GM23338 (cell line): ENCODE results near the gene NHEJ1. TPM values are rescaled to one million over a fixed set of nuclear protein-coding genes. Genes with fewer than 3 reads are reported as not detected.

Experiments
- ATAC-seq: fragments of 200-7000 bp; cut with Tn5 transposase; 3 replicates; pipeline ENCODE4 v1.9.1; 2020
- DNase-seq: peaks from one replicate; pipeline ENCODE4 v3.0.0-alpha.2; 2015; ENCODE audit warnings: low spot score
- H2AFZ ChIP-seq: fragments of 200-600 bp; sonication (generic); 2 replicates; pipeline ENCODE4 v1.8.0; 2016; ENCODE audit warnings: antibody characterized with exemption, mild to moderate bottlenecking, moderate library complexity
- H3F3A ChIP-seq: fragments of 200-600 bp; sonication (generic); replicated peaks from 2 replicates; pipeline ENCODE4 v1.8.0; 2017; ENCODE audit warnings: antibody characterized with exemption, mixed run types, low read depth
- H3K27ac ChIP-seq: fragments of 200-600 bp; sonication (generic); 2 replicates; pipeline ENCODE4 v1.6.1; 2016; ENCODE audit warnings: low read depth
- H3K27me3 ChIP-seq: fragments of 200-600 bp; sonication (generic); 2 replicates; pipeline ENCODE4 v1.8.0; 2016; ENCODE audit warnings: mild to moderate bottlenecking, mixed run types, moderate library complexity; ENCODE audit not compliant: insufficient read depth
- H3K36me3 ChIP-seq: fragments of 200-600 bp; sonication (generic); 2 replicates; pipeline ENCODE4 v1.8.0; 2016; ENCODE audit warnings: mild to moderate bottlenecking; ENCODE audit not compliant: insufficient read depth
- H3K4me1 ChIP-seq: fragments of 200-600 bp; sonication (generic); 2 replicates; pipeline ENCODE4 v1.8.0; 2016; ENCODE audit warnings: mild to moderate bottlenecking, moderate library complexity; ENCODE audit not compliant: insufficient read depth
- H3K4me2 ChIP-seq: fragments of 200-600 bp; sonication (generic); 2 replicates; pipeline ENCODE4 v1.7.1; 2017; ENCODE audit warnings: mixed run types
- H3K4me3 ChIP-seq: fragments of 200-600 bp; sonication (generic); 2 replicates; pipeline ENCODE4 v1.6.1; 2016; ENCODE audit warnings: mixed run types
- H3K79me2 ChIP-seq: fragments of 200-600 bp; sonication (generic); replicated peaks from 2 replicates; pipeline ENCODE4 v1.8.0; 2017; ENCODE audit warnings: mild to moderate bottlenecking; ENCODE audit not compliant: insufficient read depth
- H3K9me2 ChIP-seq: fragments of 200-600 bp; sonication (generic); 2 replicates; pipeline ENCODE4 v1.8.0; 2017; ENCODE audit not compliant: insufficient read depth
- H4K20me1 ChIP-seq: fragments of 200-600 bp; sonication (generic); replicated peaks from 2 replicates; pipeline ENCODE4 v1.8.0; 2017; ENCODE audit warnings: mild to moderate bottlenecking; ENCODE audit not compliant: insufficient read depth
- H3K27ac Mint-ChIP-seq: 2 replicates; pipeline ENCODE4 v1.8.0; 2020; ENCODE audit warnings: inconsistent platforms, mild to moderate bottlenecking, moderate library complexity, mixed read lengths
- H3K27me3 Mint-ChIP-seq: 3 replicates; pipeline ENCODE4 v1.8.0; 2022; ENCODE audit warnings: low read depth, mild to moderate bottlenecking, moderate library complexity, mixed read lengths, inconsistent platforms; ENCODE audit not compliant: insufficient read depth, poor library complexity
- H3K36me3 Mint-ChIP-seq: 3 replicates; pipeline ENCODE4 v1.8.0; 2021; ENCODE audit warnings: low read depth, mild to moderate bottlenecking, inconsistent platforms, moderate library complexity, mixed read lengths
- H3K4me1 Mint-ChIP-seq: 3 replicates; pipeline ENCODE4 v1.8.0; 2020; ENCODE audit warnings: mild to moderate bottlenecking, inconsistent platforms, mixed read lengths
- H3K4me3 Mint-ChIP-seq: 3 replicates; pipeline ENCODE4 v1.8.0; 2021; ENCODE audit warnings: moderate library complexity, mild to moderate bottlenecking, inconsistent platforms, mixed read lengths
- H3K9me3 Mint-ChIP-seq: 3 replicates; pipeline ENCODE4 v1.8.0; 2020; ENCODE audit warnings: moderate library complexity, mild to moderate bottlenecking, inconsistent platforms, mixed read lengths
- ETS1 ChIP-seq: IDR thresholded peaks from 2 replicates; pipeline ENCODE4 v1.6.1; 2016; ENCODE audit warnings: antibody characterized with exemption
- EZH2 ChIP-seq: fragments of 200-600 bp; sonication (generic); IDR thresholded peaks from one replicate; pipeline ENCODE4 v1.8.0; 2017; ENCODE audit warnings: antibody characterized with exemption, mild to moderate bottlenecking, low read depth; ENCODE audit not compliant: unreplicated experiment
- JUNB ChIP-seq: IDR thresholded peaks from one replicate; pipeline ENCODE4 v1.6.1; 2016; ENCODE audit warnings: antibody characterized with exemption; ENCODE audit not compliant: unreplicated experiment
- NANOG ChIP-seq: IDR thresholded peaks from 2 replicates; pipeline ENCODE4 v1.6.1; 2016; ENCODE audit warnings: antibody characterized with exemption, borderline replicate concordance
- STAT1 ChIP-seq: IDR thresholded peaks from one replicate; pipeline ENCODE4 v1.6.1; 2016; ENCODE audit warnings: antibody characterized with exemption; ENCODE audit not compliant: unreplicated experiment
- ZNF114 ChIP-seq: fragments of 250-450 bp; sonication (Bioruptor Pico); IDR thresholded peaks from 2 replicates; pipeline ENCODE4 v1.5.0; 2020; ENCODE audit warnings: mild to moderate bottlenecking, moderate library complexity
- ZNF331 ChIP-seq: fragments of 250-450 bp; sonication (Bioruptor Pico); IDR thresholded peaks from 2 replicates; pipeline ENCODE4 v1.5.0; 2020; ENCODE audit warnings: low read depth, mild to moderate bottlenecking, moderate library complexity
- polyA plus RNA-seq: library from polyadenylated mRNA; unstranded; fragments of >200 nt; fragmentation: Nextera tagmentation; extraction: Ambion mirVana; gene quantifications from 2 replicates; pipeline ENCODE4 v1.2.1, GENCODE V29; 2016
- total RNA-seq: library from RNA; depleted of rRNA; stranded (reverse); fragments of >200 nt; shearing (Covaris generic); gene quantifications from 2 replicates; pipeline ENCODE4 v1.2.3, GENCODE V29; 2014
- TF ChIP-seq, protein P1 (sequence below): IDR thresholded peaks from one replicate; pipeline ENCODE4 v1.6.1; 2018; ENCODE audit warnings: antibody characterized with exemption; ENCODE audit not compliant: unreplicated experiment
- TF ChIP-seq, protein P2 (sequence below): fragments of 250-450 bp; sonication (Bioruptor Pico); IDR thresholded peaks from 2 replicates; pipeline ENCODE4 v1.5.0; 2020; ENCODE audit warnings: mild to moderate bottlenecking, moderate library complexity

Gene NHEJ1
- total and polyA plus RNA-seq, 2 experiments from 2014 or later = 19.6 to 30.6 TPM

- TF ChIP-seq JUNB (no peak), ZNF114 (CRISPR knock-in tag) (no peak)
Measured at GRCh38 chr2:219127037-219127635, 33.5 kb downstream of the NHEJ1 start (continued).

DNA sequence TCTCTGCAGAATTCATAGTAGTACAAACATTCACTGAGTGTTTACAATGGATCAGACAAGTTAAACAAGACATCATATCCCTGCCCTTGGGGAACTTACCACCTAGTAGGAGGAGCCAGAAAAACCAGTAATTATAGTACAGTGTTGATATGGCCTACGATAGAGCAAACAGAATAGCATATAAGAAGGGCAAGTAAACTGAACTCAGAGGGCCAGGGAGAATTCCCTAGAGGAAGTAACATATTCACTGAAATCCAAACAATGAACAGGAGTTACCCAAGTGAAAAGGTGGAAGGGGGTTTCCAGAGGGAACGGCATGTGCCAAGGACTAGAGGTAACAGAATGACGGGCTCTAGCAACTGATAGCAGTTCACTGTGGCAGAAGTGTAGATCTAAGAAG, 34.1 kb downstream of the NHEJ1 start:
- Histone ChIP-seq H3K4me1 (peaks cover 10% of the 10 kb centered on the region; the same call in 1 of the 2 replicates), H3K27me3 (no peaks in the 10 kb centered on the region), H4K20me1 (peaks cover 6% of the 10 kb centered on the region; the same call in 1 of the 2 replicates), H3K79me2 (no peaks in the 10 kb centered on the region), H3K4me3 (no peak overlapping the region), H3K4me2 (no peak overlapping the region), H3K36me3 (no peaks in the 10 kb centered on the region), H2AFZ (no peak overlapping the region), H3K9me2 (no peaks in the 10 kb centered on the region), H3K27ac (no peak overlapping the region), H3F3A (no peaks in the 10 kb centered on the region)
- Mint-ChIP-seq H3K9me3 (no peaks in the 10 kb centered on the region), H3K4me3 (no peak overlapping the region), H3K27me3 (peaks cover 3% of the 10 kb centered on the region), H3K4me1 (peaks cover 20% of the 10 kb centered on the region; the same call in 2 of the 3 replicates), H3K27ac (no peak overlapping the region), H3K36me3 (no peaks in the 10 kb centered on the region)
- ATAC-seq (no peak), DNase-seq (no peak)
- TF ChIP-seq ZNF331 (CRISPR knock-in tag) = no peak
- no peak for TF ChIP-seq NANOG
- no peak for TF ChIP-seq EZH2
- no peak for TF ChIP-seq STAT1
- TF ChIP-seq, protein P1, sequence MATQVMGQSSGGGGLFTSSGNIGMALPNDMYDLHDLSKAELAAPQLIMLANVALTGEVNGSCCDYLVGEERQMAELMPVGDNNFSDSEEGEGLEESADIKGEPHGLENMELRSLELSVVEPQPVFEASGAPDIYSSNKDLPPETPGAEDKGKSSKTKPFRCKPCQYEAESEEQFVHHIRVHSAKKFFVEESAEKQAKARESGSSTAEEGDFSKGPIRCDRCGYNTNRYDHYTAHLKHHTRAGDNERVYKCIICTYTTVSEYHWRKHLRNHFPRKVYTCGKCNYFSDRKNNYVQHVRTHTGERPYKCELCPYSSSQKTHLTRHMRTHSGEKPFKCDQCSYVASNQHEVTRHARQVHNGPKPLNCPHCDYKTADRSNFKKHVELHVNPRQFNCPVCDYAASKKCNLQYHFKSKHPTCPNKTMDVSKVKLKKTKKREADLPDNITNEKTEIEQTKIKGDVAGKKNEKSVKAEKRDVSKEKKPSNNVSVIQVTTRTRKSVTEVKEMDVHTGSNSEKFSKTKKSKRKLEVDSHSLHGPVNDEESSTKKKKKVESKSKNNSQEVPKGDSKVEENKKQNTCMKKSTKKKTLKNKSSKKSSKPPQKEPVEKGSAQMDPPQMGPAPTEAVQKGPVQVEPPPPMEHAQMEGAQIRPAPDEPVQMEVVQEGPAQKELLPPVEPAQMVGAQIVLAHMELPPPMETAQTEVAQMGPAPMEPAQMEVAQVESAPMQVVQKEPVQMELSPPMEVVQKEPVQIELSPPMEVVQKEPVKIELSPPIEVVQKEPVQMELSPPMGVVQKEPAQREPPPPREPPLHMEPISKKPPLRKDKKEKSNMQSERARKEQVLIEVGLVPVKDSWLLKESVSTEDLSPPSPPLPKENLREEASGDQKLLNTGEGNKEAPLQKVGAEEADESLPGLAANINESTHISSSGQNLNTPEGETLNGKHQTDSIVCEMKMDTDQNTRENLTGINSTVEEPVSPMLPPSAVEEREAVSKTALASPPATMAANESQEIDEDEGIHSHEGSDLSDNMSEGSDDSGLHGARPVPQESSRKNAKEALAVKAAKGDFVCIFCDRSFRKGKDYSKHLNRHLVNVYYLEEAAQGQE = no peak
- no peak for TF ChIP-seq ETS1

- no peak overlapping the region for H3K27ac ChIP-seq
- Mint-ChIP-seq H3K27me3 (peaks cover 3% of the 10 kb centered on the region), H3K36me3 (no peaks in the 10 kb centered on the region), H3K4me1 (peaks cover 20% of the 10 kb centered on the region; the same call in 2 of the 3 replicates), H3K27ac (no peak overlapping the region), H3K4me3 (no peak overlapping the region), H3K9me3 (no peaks in the 10 kb centered on the region)
- H4K20me1 ChIP-seq = peaks cover 6% of the 10 kb centered on the region; the same call in 1 of the 2 replicates
- no peak for DNase-seq
- ATAC-seq = no peak
- H3K4me2 ChIP-seq = no peak overlapping the region
- no peaks in the 10 kb centered on the region for H3K36me3 ChIP-seq
- no peaks in the 10 kb centered on the region for H3K9me2 ChIP-seq
- no peak overlapping the region for H2AFZ ChIP-seq
- peaks cover 10% of the 10 kb centered on the region; the same call in 1 of the 2 replicates for H3K4me1 ChIP-seq
- no peak overlapping the region for H3K4me3 ChIP-seq
- H3K79me2 ChIP-seq = no peaks in the 10 kb centered on the region
- H3F3A ChIP-seq = no peaks in the 10 kb centered on the region
- no peaks in the 10 kb centered on the region for H3K27me3 ChIP-seq
- TF ChIP-seq STAT1 (no peak), ZNF331 (CRISPR knock-in tag) (no peak), EZH2 (no peak), NANOG (no peak)
- TF ChIP-seq, protein P2, sequence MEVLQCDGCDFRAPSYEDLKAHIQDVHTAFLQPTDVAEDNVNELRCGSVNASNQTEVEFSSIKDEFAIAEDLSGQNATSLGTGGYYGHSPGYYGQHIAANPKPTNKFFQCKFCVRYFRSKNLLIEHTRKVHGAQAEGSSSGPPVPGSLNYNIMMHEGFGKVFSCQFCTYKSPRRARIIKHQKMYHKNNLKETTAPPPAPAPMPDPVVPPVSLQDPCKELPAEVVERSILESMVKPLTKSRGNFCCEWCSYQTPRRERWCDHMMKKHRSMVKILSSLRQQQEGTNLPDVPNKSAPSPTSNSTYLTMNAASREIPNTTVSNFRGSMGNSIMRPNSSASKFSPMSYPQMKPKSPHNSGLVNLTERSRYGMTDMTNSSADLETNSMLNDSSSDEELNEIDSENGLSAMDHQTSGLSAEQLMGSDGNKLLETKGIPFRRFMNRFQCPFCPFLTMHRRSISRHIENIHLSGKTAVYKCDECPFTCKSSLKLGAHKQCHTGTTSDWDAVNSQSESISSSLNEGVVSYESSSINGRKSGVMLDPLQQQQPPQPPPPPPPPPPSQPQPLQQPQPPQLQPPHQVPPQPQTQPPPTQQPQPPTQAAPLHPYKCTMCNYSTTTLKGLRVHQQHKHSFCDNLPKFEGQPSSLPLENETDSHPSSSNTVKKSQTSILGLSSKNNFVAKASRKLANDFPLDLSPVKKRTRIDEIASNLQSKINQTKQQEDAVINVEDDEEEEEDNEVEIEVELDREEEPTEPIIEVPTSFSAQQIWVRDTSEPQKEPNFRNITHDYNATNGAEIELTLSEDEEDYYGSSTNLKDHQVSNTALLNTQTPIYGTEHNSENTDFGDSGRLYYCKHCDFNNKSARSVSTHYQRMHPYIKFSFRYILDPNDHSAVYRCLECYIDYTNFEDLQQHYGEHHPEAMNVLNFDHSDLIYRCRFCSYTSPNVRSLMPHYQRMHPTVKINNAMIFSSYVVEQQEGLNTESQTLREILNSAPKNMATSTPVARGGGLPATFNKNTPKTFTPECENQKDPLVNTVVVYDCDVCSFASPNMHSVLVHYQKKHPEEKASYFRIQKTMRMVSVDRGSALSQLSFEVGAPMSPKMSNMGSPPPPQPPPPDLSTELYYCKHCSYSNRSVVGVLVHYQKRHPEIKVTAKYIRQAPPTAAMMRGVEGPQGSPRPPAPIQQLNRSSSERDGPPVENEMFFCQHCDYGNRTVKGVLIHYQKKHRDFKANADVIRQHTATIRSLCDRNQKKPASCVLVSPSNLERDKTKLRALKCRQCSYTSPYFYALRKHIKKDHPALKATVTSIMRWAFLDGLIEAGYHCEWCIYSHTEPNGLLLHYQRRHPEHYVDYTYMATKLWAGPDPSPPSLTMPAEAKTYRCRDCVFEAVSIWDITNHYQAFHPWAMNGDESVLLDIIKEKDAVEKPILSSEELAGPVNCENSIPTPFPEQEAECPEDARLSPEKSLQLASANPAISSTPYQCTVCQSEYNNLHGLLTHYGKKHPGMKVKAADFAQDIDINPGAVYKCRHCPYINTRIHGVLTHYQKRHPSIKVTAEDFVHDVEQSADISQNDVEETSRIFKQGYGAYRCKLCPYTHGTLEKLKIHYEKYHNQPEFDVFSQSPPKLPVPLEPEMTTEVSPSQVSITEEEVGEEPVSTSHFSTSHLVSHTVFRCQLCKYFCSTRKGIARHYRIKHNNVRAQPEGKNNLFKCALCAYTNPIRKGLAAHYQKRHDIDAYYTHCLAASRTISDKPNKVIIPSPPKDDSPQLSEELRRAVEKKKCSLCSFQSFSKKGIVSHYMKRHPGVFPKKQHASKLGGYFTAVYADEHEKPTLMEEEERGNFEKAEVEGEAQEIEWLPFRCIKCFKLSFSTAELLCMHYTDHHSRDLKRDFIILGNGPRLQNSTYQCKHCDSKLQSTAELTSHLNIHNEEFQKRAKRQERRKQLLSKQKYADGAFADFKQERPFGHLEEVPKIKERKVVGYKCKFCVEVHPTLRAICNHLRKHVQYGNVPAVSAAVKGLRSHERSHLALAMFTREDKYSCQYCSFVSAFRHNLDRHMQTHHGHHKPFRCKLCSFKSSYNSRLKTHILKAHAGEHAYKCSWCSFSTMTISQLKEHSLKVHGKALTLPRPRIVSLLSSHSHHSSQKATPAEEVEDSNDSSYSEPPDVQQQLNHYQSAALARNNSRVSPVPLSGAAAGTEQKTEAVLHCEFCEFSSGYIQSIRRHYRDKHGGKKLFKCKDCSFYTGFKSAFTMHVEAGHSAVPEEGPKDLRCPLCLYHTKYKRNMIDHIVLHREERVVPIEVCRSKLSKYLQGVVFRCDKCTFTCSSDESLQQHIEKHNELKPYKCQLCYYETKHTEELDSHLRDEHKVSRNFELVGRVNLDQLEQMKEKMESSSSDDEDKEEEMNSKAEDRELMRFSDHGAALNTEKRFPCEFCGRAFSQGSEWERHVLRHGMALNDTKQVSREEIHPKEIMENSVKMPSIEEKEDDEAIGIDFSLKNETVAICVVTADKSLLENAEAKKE = no peak
Measured at GRCh38 chr2:219125886-219126270, 34.7 kb downstream of the NHEJ1 start.
